ENCODE measurements around the gene KRTAP21-2. TPM values are rescaled to one million over a fixed set of nuclear protein-coding genes. Genes with fewer than 3 reads are reported as not detected.
"Not testable (repeated sequence)": the region's sequence is repeated elsewhere in the genome, so short reads cannot be mapped to it uniquely, and the experiment has no call there.

KRTAP21-2 gene
- not detected for polyA plus RNA-seq (ENCODE audit: insufficient read length in 4 of 4)

DNA sequence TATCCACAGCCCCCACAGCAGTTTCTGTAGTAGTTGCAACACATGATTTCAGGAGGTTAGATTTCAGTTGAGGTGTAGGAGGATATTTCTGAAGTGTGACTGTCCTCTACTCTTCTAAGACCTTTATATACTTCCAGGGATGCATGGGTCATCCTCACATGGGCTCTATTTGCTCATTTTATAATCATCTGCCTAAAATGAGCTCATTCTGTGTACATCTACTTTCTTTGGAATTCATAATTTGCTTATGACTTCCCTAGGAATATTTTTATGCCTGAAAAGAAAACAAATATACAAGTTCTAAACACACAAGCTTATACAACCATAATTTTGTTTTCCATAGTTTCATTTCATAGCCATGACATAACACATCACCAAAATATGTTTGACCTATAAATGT is at the start of gene KRTAP21-2:
TSS of gene KRTAP21-2 (minus strand) at position 101 of the 400 bp plus-strand sequence. CDS start at position 44, 57 bp downstream.
- no peak for DNase-seq (ENCODE audit: low read depth in 4 of 4, low spot score in 2 of 4)

- DNase-seq (ENCODE audit: low read depth in 4 of 4, low spot score in 2 of 4): no peak
Measured at GRCh38 chr21:30793581-30794314, 46.7 kb upstream of the KRTAP21-2 start.

GRCh38 chr21:30779249-30779648 is 32.2 kb upstream of the KRTAP21-2 start:
- DNase-seq (ENCODE audit: low read depth in 4 of 4, low spot score in 2 of 4): no peak

DNA sequence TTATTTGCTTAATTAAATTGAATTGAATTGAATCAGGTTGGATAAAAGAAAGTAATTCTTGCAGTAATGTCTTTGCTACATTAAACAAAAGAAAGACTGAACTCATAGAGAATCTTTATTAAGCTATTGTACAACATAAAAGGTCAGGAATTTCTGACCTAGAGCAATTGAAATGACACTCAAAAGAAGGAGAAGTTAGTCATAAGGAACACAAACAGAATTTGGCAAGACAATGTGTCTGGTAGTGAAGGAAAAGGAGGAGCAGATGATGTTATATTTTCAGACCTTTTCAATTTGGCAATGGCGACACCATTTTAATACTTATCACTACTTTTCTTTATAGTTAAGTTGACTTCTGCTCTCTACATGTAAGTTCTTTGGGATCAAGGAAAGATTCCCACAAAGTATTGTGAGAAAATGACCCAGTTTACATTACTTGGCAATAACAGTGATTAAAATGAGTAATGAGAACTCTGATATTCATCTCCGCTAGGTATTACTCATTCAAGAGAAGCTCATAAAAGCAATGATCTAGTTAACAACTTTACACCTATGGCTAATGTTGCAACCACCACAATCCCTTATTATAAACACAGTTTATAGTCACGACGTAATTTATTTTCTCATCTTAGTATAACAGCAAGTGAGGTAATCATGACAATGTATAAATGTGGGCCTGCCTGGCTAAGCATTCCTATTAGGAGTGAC is 22.8 kb upstream of the KRTAP21-2 start:
- no peak for DNase-seq (ENCODE audit: low read depth in 4 of 4, low spot score in 2 of 4)

- no peak for DNase-seq (ENCODE audit: low read depth in 4 of 4, low spot score in 2 of 4)
Measured at GRCh38 chr21:30760776-30761175, 13.7 kb upstream of the KRTAP21-2 start.

DNA sequence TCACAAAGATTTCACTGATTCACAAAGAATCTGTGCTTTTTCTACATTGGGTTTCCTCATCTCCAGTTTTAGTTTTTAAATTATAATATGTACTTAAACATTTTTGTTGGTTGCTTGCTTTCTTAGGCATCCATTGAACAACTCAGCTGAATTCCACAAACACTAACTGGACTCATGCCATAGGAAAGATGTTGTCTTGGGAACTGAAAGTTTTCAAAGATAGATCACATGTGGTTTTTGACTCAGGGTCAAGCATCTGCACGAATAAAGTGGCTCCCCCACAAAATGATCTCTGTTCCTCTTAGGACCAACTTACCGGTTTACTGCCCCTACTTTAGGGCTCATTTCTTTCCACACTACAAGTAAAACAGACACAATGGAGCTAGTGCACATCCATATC is 11.2 kb upstream of the KRTAP21-2 start:
- no peak for DNase-seq (ENCODE audit: low read depth in 4 of 4, low spot score in 2 of 4)

- not testable (repeated sequence) for DNase-seq (ENCODE audit: low read depth in 4 of 4, low spot score in 2 of 4)
Measured at GRCh38 chr21:30755328-30755727, 8.3 kb upstream of the KRTAP21-2 start, which contains the start of gene KRTAP21-1. Gene KRTAP21-1, minus strand, starts transcription at chr21:30755428. Its CDS starts 50 bp downstream, at chr21:30755378.

GRCh38 chr21:30740462-30740861 is 6.6 kb downstream of the KRTAP21-2 start:
- no peak for DNase-seq (ENCODE audit: low read depth in 4 of 4, low spot score in 2 of 4)

GRCh38 chr21:30733026-30733425 is 14.0 kb downstream of the KRTAP21-2 start:
- no peak for DNase-seq (ENCODE audit: low read depth in 4 of 4, low spot score in 2 of 4)

DNA sequence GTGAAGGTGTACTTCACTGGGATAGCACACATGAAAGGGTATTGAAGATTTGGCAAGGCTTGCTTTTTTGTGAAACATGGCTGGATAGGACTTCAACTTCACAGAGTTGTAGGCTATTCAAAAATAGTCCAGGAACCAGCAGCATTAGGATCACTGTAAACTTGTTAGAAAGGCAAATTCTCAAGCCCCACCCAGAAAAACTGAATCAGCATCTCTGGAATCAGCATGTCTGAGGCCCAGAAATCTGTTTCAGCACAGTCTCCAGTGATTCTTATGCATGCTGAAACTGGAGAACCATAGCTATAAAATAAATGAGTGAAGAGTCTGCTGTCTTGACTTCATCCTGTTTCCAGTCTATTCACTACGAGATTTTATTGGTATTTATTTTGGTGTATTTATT is 20.3 kb downstream of the KRTAP21-2 start:
- DNase-seq (ENCODE audit: low read depth in 4 of 4, low spot score in 2 of 4): no peak

DNA sequence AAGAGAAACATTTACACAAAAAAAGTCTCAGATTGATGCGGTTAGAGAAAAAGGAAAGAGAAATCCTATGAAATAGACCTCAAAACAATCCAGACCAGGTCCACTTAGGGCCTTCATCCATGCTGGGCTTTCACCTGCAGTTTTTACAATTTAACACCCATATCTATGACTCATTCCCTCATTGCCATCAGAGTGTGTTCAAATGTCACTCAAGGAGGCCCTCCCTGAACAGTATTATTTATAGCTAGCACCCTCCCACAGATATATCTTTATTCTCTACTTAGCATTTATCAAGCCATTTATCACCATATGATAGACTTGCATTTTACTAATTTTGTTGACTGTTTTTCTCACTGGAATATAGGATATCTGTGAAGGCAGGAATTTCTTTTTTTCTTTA is 27.7 kb downstream of the KRTAP21-2 start:
- no peak for DNase-seq (ENCODE audit: low read depth in 4 of 4, low spot score in 2 of 4)

GRCh38 chr21:30718239-30718909 is 28.7 kb downstream of the KRTAP21-2 start, which contains the start of gene KRTAP21-3:
Gene KRTAP21-3, minus strand, starts transcription at chr21:30718777. Its CDS starts 18 bp downstream, at chr21:30718759.
- DNase-seq (ENCODE audit: low read depth in 4 of 4, low spot score in 2 of 4): no peak

GRCh38 chr21:30717105-30717504 is 30.0 kb downstream of the KRTAP21-2 start:
- no peak for DNase-seq (ENCODE audit: low read depth in 4 of 4, low spot score in 2 of 4)

DNA sequence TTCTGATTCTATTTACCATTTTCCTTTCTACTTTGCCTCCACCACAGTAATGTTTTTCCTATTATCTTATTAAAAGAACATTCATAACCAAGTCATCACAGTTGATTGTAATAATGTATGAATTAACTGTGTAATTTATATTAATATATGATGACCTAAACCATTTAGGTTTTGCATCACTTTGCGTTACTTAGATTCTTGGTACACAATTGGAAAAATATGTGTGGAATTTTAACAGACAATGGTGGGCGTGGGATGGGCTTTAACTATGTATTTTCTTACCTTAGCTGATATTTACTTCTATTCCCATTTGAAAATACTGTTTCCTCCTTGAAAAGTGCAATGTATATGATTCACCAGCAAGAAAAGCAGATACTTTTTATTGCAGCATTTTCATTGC is 32.1 kb downstream of the KRTAP21-2 start:
- no peak for DNase-seq (ENCODE audit: low read depth in 4 of 4, low spot score in 2 of 4)

GRCh38 chr21:30714456-30714855 is 32.6 kb downstream of the KRTAP21-2 start:
- no peak for DNase-seq (ENCODE audit: low read depth in 4 of 4, low spot score in 2 of 4)

- no peak for DNase-seq (ENCODE audit: low read depth in 4 of 4, low spot score in 2 of 4)
Measured at GRCh38 chr21:30713766-30714165, 33.3 kb downstream of the KRTAP21-2 start.

GRCh38 chr21:30710499-30710898 is 36.6 kb downstream of the KRTAP21-2 start:
- DNase-seq (ENCODE audit: low read depth in 4 of 4, low spot score in 2 of 4): no peak

GRCh38 chr21:30707409-30707808 is 39.6 kb downstream of the KRTAP21-2 start:
- DNase-seq (ENCODE audit: low read depth in 4 of 4, low spot score in 2 of 4): no peak
